Stimulated activated CD4-positive, alpha-beta T cell treated with anti-CD3 and anti-CD28 coated beads, Interleukin-15, amount 100 ng/mL, for 24 hours (primary cell): ENCODE data around the gene PGR.

ENCODE experiments used
- DNase-seq: peaks from one replicate; pipeline ENCODE4 v3.0.0-alpha.2; 2020

PGR gene

DNA sequence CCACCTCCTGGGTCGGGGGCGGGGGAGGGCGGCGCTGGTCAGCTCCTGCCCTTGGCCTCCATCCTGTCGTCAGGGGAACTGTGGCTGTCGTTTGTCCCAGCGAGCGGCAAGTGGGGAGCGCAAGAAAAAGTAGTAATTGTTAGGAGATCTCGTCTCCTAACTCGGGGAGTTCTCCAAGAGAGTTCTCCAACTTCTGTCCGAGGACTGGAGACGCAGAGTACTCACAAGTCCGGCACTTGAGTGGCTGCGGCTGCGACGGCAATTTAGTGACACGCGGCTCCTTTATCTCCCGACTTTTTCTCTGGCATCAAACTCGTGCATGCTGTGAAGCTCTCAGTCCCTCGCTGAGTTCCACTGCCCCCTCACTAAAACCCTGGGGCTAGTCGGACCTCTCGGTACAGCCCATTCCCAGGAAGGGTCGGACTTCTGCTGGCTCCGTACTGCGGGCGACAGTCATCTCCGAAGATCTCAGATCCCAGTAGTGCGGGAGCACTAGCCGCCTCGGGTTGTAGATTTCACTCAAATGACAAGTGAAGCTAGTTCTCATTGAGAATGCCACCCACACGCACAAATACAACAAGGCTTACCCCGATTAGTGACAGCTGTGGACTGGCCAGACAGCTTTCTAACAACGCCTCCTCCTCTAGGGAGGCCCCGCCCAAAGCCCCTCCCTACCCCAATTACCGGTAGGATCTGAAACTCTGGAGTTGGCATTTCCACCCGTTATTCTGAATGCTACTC lies at the start of gene PGR:
Gene PGR, minus strand, starts transcription at position 611 of the 741 bp plus-strand sequence. CDS start 743 bp downstream, outside the sequence.
- no peak for DNase-seq

GRCh38 chr11:101176381-101176780 lies 46.8 kb upstream of the PGR start:
- no peak for DNase-seq

- no peak for DNase-seq
Observed at GRCh38 chr11:101169944-101170343, 40.3 kb upstream of the PGR start.

DNA sequence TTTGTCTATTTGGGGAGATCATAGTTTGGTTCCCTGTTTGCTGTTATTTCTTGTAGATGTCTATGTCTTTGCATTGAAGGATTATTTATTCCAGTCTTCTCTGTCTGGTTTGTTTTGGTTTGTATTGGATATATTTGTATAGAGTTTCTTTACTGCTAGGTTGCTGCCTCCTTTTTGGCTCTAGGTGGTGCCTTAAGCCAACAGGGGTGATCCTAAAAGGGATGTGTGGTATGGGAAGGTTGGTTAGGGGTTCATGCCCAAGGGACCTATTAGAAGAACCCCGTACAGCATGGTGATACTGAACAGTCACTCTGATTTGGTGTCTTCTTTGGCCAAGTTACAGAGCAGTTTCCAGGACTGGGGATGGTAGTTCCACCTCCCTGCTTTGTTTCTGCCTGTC lies 36.4 kb upstream of the PGR start:
- DNase-seq, result no peak

- no peak for DNase-seq
Observed at GRCh38 chr11:101158119-101158518, 28.5 kb upstream of the PGR start.

DNA sequence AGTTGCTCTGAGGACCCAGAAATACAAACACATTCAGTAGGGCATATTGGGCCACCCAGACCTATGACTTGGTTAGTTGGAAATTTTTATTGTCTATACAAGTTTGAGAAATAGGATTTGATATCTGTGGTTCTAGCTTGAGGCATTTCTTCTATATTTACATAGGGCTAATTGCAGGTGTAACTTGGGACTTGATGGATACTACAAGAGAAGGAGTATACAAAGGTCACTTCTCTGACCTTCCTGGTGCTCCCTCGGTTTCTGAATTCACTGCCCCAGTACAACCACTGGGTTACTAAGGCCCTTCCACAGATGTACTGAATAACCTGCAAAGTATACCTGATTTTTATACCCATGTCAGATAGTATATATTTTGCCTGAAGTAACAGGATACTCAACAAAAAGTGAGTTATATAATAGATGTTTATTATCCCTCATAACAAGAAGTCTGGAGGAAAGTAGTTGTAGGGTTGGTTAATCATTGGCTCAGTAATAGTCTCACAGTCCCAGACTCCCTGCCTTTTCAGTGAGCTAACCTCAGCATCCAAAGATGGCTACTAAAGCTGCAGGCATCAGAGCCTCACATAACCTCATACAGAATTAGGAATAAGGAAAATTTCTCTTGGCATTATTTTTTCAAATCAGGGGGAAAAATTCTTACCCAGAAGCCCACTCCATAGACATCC lies 8.8 kb upstream of the PGR start:
- no peak for DNase-seq

DNA sequence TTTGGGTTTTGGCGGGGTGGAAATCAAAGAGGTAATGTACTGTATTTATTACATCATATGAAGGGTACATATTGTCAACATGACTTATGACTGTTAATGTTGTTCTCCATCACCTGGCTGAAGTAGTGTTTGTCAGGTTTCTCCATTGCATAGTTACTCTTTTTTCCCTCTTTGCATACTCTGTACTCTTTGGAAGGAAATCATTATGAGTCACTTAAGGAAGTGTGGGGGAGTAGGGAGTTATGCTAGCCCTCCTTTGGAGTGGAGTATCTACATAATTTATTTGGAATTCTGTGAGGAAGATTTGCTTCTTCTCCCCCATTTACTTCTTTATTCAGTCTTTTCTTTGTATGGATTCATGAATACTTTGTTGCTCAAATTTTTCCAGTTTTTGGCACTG lies 3.6 kb upstream of the PGR start:
- no peak for DNase-seq

GRCh38 chr11:101128571-101129202 lies 926 bp downstream of the PGR start:
- peak; percentile 1 for DNase-seq

GRCh38 chr11:101127699-101128570 lies 1.7 kb downstream of the PGR start:
- DNase-seq, result peak; percentile 3

GRCh38 chr11:101127197-101127698 lies 2.4 kb downstream of the PGR start:
- DNase-seq, result peak; percentile 2

GRCh38 chr11:101126551-101127196 lies 2.9 kb downstream of the PGR start:
- DNase-seq, result peak; percentile 1

GRCh38 chr11:101115671-101116160 lies 13.9 kb downstream of the PGR start:
- DNase-seq, result no peak

DNA sequence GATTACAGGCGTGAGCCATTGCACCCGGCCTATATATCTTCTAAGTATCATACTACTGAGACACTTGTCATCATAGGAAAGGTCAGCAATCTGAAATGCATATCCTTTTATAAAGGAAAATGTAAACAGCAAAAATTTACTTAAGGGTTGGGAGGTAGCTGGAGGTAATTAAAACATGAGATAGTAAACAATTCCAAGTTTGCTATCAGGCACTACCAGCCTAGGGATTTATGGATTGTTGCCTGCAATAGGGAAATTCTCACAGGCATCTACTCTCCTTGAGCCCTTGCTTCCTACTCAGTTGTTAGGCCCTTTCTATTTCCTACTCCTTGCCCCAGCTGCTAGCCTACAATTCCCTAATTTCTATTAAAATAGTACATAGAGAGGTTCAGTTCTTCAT lies 16.1 kb downstream of the PGR start:
- DNase-seq, result no peak

GRCh38 chr11:101104716-101105115 lies 24.9 kb downstream of the PGR start:
- no peak for DNase-seq

GRCh38 chr11:101103433-101103832 lies 26.2 kb downstream of the PGR start:
- no peak for DNase-seq

DNA sequence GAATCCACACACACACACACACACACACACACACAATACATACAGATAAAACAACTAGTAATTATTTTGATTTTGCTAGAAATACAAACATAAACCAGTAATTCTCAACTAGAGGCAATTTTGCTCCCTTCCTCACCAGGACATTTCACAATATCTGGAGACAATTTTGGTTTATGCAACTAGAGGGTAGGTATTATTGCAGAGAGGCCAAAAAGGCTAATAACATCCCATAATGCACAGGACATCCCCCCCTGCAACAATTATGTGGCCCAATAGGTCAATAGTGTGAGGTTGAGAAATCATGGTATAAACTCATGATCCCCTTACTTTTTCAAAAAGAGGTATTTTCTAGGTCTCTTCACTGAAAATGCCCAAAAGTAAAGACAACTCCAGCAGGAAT lies 29.0 kb downstream of the PGR start:
- no peak for DNase-seq

DNA sequence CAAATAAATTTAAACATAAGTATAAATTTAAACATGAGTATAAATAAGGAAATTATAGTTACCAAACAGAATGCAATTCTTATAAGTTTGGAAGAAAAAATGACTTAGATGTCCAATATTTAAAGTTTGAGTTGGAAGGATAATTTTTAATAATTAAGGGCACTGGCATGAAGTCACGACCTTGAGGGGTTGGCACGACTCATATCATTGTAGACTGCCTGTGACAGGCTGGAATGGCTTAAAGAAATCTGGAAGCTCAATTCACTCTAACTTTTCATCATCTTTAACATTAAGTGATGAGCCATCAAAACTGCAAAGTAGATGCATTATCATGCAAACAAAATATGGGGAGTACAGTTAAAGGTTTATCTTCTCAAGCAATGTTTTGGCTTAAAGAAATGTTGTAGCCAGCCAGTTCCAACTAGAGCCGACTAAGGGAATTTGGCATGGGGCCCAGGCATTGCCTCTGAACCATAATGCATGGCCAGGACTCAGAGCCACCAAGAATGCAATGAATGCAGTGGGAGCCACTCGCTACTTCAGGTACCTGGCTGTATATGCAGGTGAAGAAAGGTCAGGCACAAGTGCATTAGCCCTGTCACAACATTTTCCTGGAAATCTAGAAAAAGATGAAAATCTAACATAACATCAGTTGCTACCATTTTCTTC lies 33.4 kb downstream of the PGR start:
- DNase-seq, result no peak

DNA sequence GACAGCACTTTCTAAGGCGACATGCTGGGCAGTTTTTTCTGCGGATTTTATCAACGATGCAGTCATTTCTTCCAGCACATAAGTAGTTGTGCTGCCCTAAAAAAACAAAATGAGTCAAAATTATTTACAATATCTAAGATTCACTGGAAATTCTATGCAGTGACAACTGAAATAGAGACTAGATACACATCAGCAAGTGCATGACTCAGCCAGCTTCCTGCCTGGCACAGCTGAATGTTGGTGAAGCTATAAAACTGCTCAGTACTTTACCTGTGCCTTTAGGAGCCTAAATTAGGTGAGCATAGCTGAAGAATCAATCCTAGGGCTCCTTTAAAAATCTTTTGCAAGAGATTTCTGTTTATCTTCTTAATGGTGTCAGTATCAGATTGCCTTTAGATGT lies 37.8 kb downstream of the PGR start:
- no peak for DNase-seq

DNA sequence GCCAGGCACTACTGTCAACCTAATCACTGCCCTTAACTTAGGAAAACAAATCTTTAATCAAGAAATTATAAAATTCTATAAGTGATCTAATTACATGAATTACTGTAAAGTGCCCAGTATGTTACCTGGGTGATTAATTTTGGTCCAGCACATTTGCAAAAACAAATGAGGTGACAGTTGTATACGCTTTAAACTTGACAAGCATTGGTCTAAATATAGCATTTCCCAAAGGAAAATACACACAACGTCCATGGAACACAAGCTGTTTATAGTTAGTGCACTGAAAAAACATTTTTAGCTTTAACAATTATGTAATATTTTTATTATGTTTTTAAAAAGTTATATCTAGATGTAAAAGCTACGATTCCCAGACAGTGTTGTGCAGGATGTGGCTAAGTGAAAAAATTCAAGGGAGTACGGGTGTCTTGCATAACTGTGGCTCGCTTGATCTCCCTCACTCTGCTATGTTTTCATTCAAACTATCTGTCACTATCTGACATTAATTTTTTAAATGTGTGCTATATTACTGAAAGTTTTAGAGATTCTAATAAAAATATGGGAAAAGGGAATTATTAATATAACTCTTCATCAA lies 38.8 kb downstream of the PGR start:
- no peak for DNase-seq

DNA sequence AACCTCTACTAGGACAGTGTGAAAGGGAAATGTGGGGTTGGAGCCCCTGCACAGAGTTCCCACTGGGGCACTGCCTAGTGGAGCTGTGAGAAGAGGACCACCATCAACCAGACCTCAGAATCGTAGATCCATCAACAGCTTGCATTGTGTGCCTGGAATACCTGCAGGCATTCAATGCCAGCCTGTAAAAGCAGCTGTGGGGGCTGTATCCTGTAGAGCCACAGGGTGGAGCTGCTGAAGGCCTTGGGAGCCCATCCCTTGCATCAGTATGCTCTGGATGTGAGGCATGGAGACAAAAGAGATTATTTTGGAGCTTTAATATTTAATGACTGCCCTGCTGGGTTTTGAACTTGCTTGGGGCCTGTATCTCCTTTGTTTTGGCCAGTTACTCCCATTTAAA lies 46.3 kb downstream of the PGR start:
- no peak for DNase-seq

DNA sequence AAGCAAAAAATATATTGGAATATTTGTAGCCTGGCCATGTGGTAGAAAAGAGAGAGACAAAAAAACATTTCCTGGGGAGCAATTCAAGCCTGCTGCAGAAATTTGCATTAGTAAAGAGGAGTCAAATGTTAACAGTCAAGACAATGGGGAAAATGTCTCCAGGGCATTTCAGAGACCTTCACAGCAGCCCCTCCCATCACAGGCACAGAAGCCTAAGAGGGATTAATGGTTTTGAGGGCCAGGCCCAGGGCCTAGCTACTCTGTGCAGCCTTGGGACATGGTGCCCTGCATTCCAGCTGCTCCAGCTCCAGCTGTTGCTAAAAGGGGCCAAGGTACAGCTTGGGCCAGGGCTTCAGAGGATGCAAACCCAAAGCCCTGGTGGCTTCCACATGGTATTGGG lies 46.8 kb downstream of the PGR start:
- DNase-seq, result no peak
